Stimulated activated CD8-positive, alpha-beta memory T cell treated with anti-CD3 and anti-CD28 coated beads, Interleukin-7, amount 100 ng/mL, for 1 hour (primary cell): ENCODE results near the gene MRM1.
A peak's percentile ranks its signal among the peaks of the same experiment; 100 is the strongest.
"Not testable (repeated sequence)": the region's sequence is repeated elsewhere in the genome, so short reads cannot be mapped to it uniquely, and the experiment has no call there.

Source experiments
- DNase-seq, 2 donors: peaks; one replicate each; pipeline ENCODE4 v3.0.0-alpha.2; 2020; ENCODE audit warnings: low read depth in 2 of 2

The MRM1 gene

GRCh38 chr17:36600936-36601302 is 464 bp upstream of the MRM1 start:
- no peak for DNase-seq

GRCh38 chr17:36602030-36602748 is 806 bp downstream of the MRM1 start:
- no peak for DNase-seq

- peak; percentile 26 to 39 for DNase-seq
Observed at GRCh38 chr17:36602924-36603384, 1.6 kb downstream of the MRM1 start.

GRCh38 chr17:36605028-36605427 is 3.6 kb downstream of the MRM1 start:
- not testable (repeated sequence) for DNase-seq

- DNase-seq, result no peak
Observed at GRCh38 chr17:36608280-36608679, 6.9 kb downstream of the MRM1 start.

- DNase-seq, result no peak
Observed at GRCh38 chr17:36608794-36609497, 7.6 kb downstream of the MRM1 start.

GRCh38 chr17:36609498-36609862 is 8.1 kb downstream of the MRM1 start:
- DNase-seq, result no peak

GRCh38 chr17:36610474-36610873 is 9.1 kb downstream of the MRM1 start:
- no peak for DNase-seq

- DNase-seq, result no peak
Observed at GRCh38 chr17:36611345-36612072, 10.1 kb downstream of the MRM1 start.

GRCh38 chr17:36612323-36612722 is 10.9 kb downstream of the MRM1 start:
- DNase-seq, result no peak

GRCh38 chr17:36613155-36613554 is 11.8 kb downstream of the MRM1 start:
- no peak for DNase-seq

GRCh38 chr17:36614081-36614480 is 12.7 kb downstream of the MRM1 start:
- DNase-seq, result no peak

- no peak for DNase-seq
Observed at GRCh38 chr17:36614933-36615332, 13.6 kb downstream of the MRM1 start.

- no peak for DNase-seq
Observed at GRCh38 chr17:36616061-36617029, 15.0 kb downstream of the MRM1 start.

- DNase-seq, result no peak
Observed at GRCh38 chr17:36617773-36618172, 16.4 kb downstream of the MRM1 start.

GRCh38 chr17:36623281-36623680 is 21.9 kb downstream of the MRM1 start:
- DNase-seq, result no peak

- DNase-seq, result no peak
Observed at GRCh38 chr17:36625188-36625587, 23.8 kb downstream of the MRM1 start.

GRCh38 chr17:36627101-36627500 is 25.7 kb downstream of the MRM1 start:
- DNase-seq, result no peak

- DNase-seq, result no peak
Observed at GRCh38 chr17:36628576-36628975, 27.2 kb downstream of the MRM1 start.

GRCh38 chr17:36629252-36629847 is 28.0 kb downstream of the MRM1 start:
- peak; percentile 62 to 71 for DNase-seq

- no peak for DNase-seq
Observed at GRCh38 chr17:36629970-36630502, 28.7 kb downstream of the MRM1 start.
